Thymus (tissue), 11 donors: ENCODE data around the gene ARID1B. TPM values are rescaled to one million over a fixed set of nuclear protein-coding genes. Genes with fewer than 3 reads are reported as not detected.

Experiments used
- DNase-seq, 9 donors: peaks; one replicate each; pipeline ENCODE4 v3.0.0-alpha.2; 2013; ENCODE audit warnings: low spot score in 9 of 9, low read depth in 6 of 9, missing footprints in 1 of 9
- H3K27ac ChIP-seq, 2 donors: one replicate each; pipeline ENCODE4 v1.5.1; 2013; ENCODE audit warnings: control low read depth in 1 of 2, low read depth in 1 of 2, low read length in 1 of 2, mild to moderate bottlenecking in 1 of 2, moderate library complexity in 1 of 2
- H3K27me3 ChIP-seq, 2 donors: one replicate each; pipeline ENCODE4 v1.5.1; 2013; ENCODE audit warnings: low read length in 1 of 2; ENCODE audit not compliant: control insufficient read depth in 2 of 2, insufficient read depth in 1 of 2
- H3K36me3 ChIP-seq, 2 donors: one replicate each; pipeline ENCODE4 v1.5.1; 2013; ENCODE audit warnings: low read length in 1 of 2, mild to moderate bottlenecking in 1 of 2, moderate library complexity in 1 of 2; ENCODE audit not compliant: control insufficient read depth in 2 of 2, insufficient read depth in 2 of 2
- H3K4me1 ChIP-seq, 2 donors: one replicate each; pipeline ENCODE4 v1.5.1; 2013; ENCODE audit warnings: low read length in 2 of 2; ENCODE audit not compliant: control insufficient read depth in 2 of 2, insufficient read depth in 2 of 2
- H3K4me3 ChIP-seq, 2 donors: one replicate each; pipeline ENCODE4 v1.5.1; 2013; ENCODE audit warnings: low read length in 2 of 2, control low read depth in 1 of 2, mild to moderate bottlenecking in 1 of 2
- H3K9me3 ChIP-seq, 2 donors: one replicate each; pipeline ENCODE4 v1.5.1; 2013; ENCODE audit warnings: low read length in 1 of 2, mild to moderate bottlenecking in 1 of 2; ENCODE audit not compliant: control insufficient read depth in 2 of 2, insufficient read depth in 1 of 2
- WGBS: extraction: QIAGEN DNeasy Blood & Tissue Kit; methylation state at CpG from one replicate; pipeline ENCODE4 v1.1.7; 2013; 5-methylcytosine and 5-hydroxymethylcytosine counted together
- polyA plus RNA-seq: library from polyadenylated mRNA; stranded (reverse); fragments of 200-250 nt; gene quantifications from one replicate; pipeline ENCODE4 v1.2.3, GENCODE V29; 2013
- total RNA-seq: library from RNA; stranded (reverse); fragments of 120-200 nt; gene quantifications from one replicate; pipeline ENCODE4 v1.2.4, GENCODE V29; 2013
- donor health status: healthy.

Gene ARID1B
- total and polyA plus RNA-seq, 2 donors, result 24.0 to 26.5 TPM

GRCh38 chr6:157091856-157092460 lies 314.8 kb downstream of the ARID1B start:
- DNase-seq, result no peak
- H3K27ac ChIP-seq, result no peak overlapping the region
- 98% methylated on average over 6 of the region's 6 CpGs for WGBS
- H3K4me3 ChIP-seq, result no peak overlapping the region
- H3K9me3 ChIP-seq, result no peaks in the 10 kb centered on the region
- no peaks in the 10 kb centered on the region for H3K4me1 ChIP-seq
- peaks cover 4 to 30% of the 10 kb centered on the region in 2 donors for H3K36me3 ChIP-seq
- H3K27me3 ChIP-seq, result no peaks in the 10 kb centered on the region

DNA sequence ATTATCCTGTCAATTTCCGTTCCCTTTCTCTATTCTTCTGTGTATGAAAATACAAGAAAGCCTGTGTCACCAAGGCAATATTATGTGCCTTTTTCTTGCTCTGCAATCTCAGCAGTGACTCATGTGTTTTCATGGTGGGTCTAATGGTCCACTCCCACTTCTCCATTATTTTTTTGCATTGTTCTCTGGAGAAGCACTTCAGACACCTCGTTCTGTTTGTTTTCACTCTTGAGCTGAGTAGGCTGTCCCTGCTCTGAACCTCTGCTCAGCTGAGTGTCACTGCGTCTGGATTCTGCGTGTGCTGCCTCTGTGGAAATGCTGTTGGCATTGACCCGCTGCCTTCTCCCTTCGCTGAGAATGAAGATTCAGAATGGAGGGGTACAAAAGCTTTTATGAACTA lies 315.6 kb downstream of the ARID1B start:
- H3K36me3 ChIP-seq, result peaks cover 4 to 28% of the 10 kb centered on the region in 2 donors
- 98% methylated on average over 6 of the region's 6 CpGs for WGBS
- H3K9me3 ChIP-seq, result no peaks in the 10 kb centered on the region
- H3K27me3 ChIP-seq, result no peaks in the 10 kb centered on the region
- no peaks in the 10 kb centered on the region for H3K4me1 ChIP-seq
- H3K27ac ChIP-seq, result no peak overlapping the region
- H3K4me3 ChIP-seq, result no peak overlapping the region
- DNase-seq, result no peak

- Histone ChIP-seq H3K27ac (no peak overlapping the region), H3K4me1 (no peaks in the 10 kb centered on the region), H3K36me3 (peaks cover 6 to 32% of the 10 kb centered on the region in 2 donors), H3K4me3 (no peak overlapping the region), H3K9me3 (no peaks in the 10 kb centered on the region), H3K27me3 (no peaks in the 10 kb centered on the region)
- 98% methylated on average over 3 of the region's 3 CpGs for WGBS
- DNase-seq, result no peak
Measured at GRCh38 chr6:157093536-157093935, 316.4 kb downstream of the ARID1B start.

GRCh38 chr6:157094038-157094437 lies 316.9 kb downstream of the ARID1B start:
- no peaks in the 10 kb centered on the region for H3K4me1 ChIP-seq
- H3K4me3 ChIP-seq, result no peak overlapping the region
- 97% methylated on average over 6 of the region's 6 CpGs for WGBS
- H3K36me3 ChIP-seq, result peaks cover 6 to 29% of the 10 kb centered on the region in 2 donors
- H3K27ac ChIP-seq, result no peak overlapping the region
- H3K27me3 ChIP-seq, result no peaks in the 10 kb centered on the region
- no peak for DNase-seq
- no peaks in the 10 kb centered on the region for H3K9me3 ChIP-seq

DNA sequence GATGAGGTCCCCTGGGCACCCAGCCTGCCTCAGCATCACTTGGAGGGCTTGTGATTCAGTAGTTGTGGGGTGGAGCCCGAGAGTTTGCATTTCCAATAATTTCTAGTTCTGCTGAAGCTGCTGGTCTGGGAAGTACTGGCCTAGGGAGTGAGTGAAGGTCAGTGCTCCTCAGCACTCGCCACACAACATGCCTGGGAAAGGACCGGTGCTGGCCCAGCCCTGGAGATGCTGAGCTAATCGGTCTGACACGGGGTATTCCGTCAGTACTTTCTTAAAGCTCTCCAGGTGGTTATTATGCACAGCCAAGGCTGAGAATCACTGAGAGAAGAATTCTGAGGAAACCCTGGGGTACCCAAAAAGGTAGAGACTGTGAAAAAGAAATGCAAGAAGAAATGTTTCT lies 317.9 kb downstream of the ARID1B start:
- DNase-seq, result no peak
- no peak overlapping the region for H3K27ac ChIP-seq
- 96% methylated on average over 6 of the region's 6 CpGs for WGBS
- H3K9me3 ChIP-seq, result no peaks in the 10 kb centered on the region
- no peak overlapping the region for H3K4me3 ChIP-seq
- no peaks in the 10 kb centered on the region for H3K4me1 ChIP-seq
- H3K27me3 ChIP-seq, result no peaks in the 10 kb centered on the region
- peaks cover 3 to 25% of the 10 kb centered on the region in 2 donors for H3K36me3 ChIP-seq

DNA sequence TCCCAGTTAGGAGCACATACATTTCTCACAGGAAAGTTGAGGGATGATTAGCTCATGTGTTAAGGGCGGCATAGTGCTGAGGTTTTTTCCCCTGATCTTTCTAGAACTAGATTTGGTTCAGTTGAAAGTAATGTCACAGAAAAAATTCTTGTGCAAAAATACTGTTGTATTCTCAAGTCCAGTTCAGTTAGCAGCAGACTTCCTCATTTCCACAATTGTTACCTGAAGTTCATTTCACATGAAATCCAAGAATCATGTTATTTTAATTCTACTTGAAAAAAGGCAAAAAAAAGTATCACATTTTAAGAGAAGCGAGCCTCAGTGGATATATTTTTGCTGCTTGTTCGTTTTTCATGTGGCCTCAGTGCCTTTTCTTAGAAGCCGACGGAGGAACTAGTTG lies 318.4 kb downstream of the ARID1B start:
- DNase-seq, result no peak
- H3K27me3 ChIP-seq, result no peaks in the 10 kb centered on the region
- peaks cover 3 to 24% of the 10 kb centered on the region in 2 donors for H3K36me3 ChIP-seq
- 97% methylated on average over 5 of the region's 5 CpGs for whole genome bisulfite sequencing
- no peaks in the 10 kb centered on the region for H3K4me1 ChIP-seq
- no peak overlapping the region for H3K4me3 ChIP-seq
- no peak overlapping the region for H3K27ac ChIP-seq
- no peaks in the 10 kb centered on the region for H3K9me3 ChIP-seq

- Histone ChIP-seq H3K4me1 (no peaks in the 10 kb centered on the region), H3K36me3 (peaks cover 3 to 22% of the 10 kb centered on the region in 2 donors), H3K4me3 (no peak overlapping the region), H3K27me3 (no peaks in the 10 kb centered on the region), H3K27ac (no peak overlapping the region), H3K9me3 (no peaks in the 10 kb centered on the region)
- no peak for DNase-seq
- WGBS, result over 99% methylated on average over 6 of the region's 6 CpGs
Measured at GRCh38 chr6:157096105-157096504, 318.9 kb downstream of the ARID1B start.

GRCh38 chr6:157096522-157096921 lies 319.3 kb downstream of the ARID1B start:
- Histone ChIP-seq H3K9me3 (no peaks in the 10 kb centered on the region), H3K4me3 (no peak overlapping the region), H3K27me3 (no peaks in the 10 kb centered on the region), H3K36me3 (peaks cover 3 to 20% of the 10 kb centered on the region in 2 donors), H3K4me1 (no peaks in the 10 kb centered on the region), H3K27ac (no peak overlapping the region)
- 99% methylated on average over 7 of the region's 7 CpGs for WGBS
- no peak for DNase-seq

DNA sequence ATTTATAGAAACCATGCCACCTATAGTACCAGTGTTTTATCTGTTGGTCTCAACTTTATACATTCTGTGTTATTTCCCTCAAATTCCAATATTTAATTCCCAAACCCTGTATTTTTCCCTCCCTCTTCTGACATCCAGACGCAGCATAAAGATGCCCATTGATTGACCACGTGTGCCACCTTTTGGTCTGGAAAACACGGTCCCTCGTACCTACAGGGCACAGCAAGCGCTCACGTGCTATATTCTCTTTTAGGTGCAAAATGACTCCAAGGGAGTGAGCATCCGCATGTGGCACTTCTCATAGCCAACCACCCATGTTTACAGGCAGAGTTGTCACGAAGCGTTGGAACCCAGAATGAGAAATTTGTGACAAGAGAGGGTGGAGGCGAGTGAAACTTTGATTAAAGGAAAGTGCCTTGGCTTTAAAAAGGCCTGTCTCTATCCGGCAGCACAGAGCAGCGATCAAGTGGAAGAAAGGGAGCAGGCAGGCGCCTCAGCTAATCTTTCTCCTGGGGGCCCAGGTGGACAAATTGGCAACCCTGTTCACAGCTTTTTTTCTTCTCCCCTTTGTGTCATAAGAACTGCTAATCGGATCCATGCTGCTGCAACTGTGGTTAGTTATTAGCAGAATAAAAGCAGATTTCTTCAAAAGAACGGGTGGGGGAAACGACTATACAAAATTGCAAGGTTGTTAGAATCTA lies 320.2 kb downstream of the ARID1B start:
- Histone ChIP-seq H3K36me3 (peaks cover 3 to 20% of the 10 kb centered on the region in 2 donors), H3K27me3 (no peaks in the 10 kb centered on the region), H3K4me1 (no peaks in the 10 kb centered on the region), H3K9me3 (no peaks in the 10 kb centered on the region), H3K27ac (no peak overlapping the region), H3K4me3 (no peak overlapping the region)
- DNase-seq, result no peak
- WGBS, result 97% methylated on average over 16 of the region's 16 CpGs
